Stimulated activated CD8-positive, alpha-beta memory T cell treated with anti-CD3 and anti-CD28 coated beads, Interleukin-15, amount 100 ng/mL, for 1 hour (primary cell): ENCODE measurements around the gene PCSK7.
A peak's percentile ranks its signal among the peaks of the same experiment; 100 is the strongest.

ENCODE experiments used
- DNase-seq: peaks from one replicate; pipeline ENCODE4 v3.0.0-alpha.2; 2020; ENCODE audit warnings: low read depth

The PCSK7 gene

DNA sequence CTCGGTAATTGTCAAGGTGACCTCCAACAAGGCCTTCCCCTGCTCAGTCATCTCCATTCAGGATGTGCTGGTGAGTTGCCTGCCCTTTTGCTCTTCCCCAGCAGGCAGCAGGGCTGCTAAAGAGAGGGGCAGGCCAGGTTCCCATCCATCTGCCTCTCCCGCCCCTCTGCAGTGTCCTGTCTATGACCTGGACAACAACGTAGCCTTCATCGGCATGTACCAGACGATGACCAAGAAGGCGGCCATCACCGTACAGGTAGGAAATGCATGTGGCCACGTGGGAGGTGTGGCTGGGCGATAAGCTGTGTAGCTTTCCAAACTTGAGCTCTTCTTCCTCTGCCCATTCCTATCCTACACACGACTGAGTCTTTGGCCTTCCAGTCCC is 49.3 kb downstream of the PCSK7 start:
- no peak for DNase-seq

DNA sequence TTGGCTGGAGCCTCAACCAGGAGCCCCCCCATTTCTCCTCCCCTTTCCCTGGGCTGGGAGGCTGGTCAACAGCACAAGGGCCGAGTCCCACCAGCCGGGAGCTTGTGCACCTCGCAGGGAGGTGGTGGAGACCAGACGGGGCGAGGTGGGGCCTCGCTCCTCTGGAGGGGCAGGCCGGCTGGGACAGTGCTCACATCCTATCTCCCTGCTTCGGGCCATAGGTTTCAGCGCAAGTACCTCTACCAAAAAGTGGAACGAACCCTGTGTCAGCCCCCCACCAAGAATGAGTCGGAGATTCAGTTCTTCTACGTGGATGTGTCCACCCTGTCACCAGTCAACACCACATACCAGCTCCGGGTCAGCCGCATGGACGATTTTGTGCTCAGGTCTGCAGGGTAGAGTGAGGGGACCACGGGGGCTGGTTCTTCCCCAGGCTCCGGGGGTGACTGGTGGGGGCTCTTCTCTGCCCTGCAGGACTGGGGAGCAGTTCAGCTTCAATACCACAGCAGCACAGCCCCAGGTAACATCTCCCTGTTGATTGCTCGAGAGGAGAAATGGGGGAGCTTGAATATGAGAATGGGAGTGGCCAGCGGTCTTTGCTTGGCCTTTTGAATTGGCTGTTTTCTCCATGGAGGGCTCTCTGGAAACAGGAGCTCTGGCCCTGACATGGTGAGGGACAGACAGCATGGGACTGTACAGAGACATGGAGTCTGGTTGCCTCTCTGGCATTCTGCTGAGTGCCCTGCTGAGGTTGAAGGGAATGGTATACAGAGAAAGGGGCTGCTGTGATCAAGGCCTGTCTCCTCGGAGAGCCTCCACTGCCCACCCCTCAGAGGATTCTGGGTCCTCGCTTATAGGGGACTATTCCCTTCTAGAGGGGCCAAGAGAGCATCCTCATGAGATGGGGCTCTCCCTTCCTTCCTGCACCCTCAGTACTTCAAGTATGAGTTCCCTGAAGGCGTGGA is 50.0 kb downstream of the PCSK7 start:
- DNase-seq: no peak

DNA sequence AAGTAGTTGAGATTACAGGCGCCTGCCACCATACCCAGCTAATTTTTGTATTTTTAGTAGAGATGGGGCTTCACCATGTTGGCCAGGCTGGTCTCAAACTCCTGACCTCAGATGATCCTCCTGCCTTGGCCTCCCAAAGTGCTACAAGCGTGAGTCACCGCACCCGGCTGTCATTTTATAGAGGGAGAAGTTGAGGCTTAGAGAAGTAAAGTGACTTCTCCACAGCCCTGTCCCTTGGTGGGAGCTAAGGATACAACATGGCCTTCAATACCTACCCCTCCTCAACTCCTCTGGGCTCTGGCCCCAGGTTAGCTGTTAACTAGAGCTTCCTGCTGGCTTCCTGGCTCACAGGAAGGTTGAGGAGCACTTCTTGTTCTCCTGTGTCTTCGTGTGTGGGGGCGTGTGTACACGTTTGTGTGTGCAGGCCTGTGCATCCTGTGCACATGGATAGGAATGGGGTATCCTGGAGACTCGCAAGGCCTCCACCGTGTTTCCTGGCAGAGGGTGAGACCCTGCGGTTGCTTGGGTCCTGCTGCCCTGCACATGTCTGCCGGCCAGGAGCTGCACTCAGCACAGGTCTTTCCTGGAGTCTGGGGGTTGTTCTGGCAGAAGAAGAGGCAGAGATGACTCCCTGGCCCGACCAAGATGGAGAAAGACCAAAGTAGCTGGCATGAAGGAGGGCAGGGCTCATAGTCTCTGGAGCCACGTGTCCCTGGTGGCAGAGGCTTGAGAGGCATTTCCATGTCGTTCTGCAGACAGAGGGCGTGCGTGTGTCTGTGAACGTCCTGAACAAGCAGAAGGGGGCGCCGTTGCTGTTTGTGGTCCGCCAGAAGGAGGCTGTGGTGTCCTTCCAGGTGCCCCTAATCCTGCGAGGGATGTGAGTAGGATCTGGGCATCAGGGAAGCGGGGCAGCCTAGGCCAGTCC is 51.0 kb downstream of the PCSK7 start:
- no peak for DNase-seq

DNA sequence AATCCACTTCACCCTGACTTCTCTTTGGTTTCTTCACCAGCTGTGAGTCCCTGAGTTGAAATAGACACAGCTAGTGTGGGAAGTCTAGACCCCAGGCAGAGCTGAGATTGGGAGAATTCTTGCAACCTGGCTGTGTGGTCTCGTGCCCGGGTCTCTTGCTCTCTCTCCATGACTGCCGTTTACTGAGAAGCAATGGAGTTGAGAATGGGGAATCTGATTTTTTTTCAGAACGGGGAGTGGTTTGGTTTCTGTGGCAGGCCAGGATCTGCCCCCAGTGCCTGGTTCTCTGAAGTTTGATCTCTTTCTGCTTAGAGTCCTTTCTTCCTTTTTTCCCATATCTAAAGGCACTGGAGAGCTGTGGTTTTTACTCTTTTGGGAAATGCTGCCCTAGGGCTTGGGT is 51.9 kb downstream of the PCSK7 start:
- no peak for DNase-seq

DNA sequence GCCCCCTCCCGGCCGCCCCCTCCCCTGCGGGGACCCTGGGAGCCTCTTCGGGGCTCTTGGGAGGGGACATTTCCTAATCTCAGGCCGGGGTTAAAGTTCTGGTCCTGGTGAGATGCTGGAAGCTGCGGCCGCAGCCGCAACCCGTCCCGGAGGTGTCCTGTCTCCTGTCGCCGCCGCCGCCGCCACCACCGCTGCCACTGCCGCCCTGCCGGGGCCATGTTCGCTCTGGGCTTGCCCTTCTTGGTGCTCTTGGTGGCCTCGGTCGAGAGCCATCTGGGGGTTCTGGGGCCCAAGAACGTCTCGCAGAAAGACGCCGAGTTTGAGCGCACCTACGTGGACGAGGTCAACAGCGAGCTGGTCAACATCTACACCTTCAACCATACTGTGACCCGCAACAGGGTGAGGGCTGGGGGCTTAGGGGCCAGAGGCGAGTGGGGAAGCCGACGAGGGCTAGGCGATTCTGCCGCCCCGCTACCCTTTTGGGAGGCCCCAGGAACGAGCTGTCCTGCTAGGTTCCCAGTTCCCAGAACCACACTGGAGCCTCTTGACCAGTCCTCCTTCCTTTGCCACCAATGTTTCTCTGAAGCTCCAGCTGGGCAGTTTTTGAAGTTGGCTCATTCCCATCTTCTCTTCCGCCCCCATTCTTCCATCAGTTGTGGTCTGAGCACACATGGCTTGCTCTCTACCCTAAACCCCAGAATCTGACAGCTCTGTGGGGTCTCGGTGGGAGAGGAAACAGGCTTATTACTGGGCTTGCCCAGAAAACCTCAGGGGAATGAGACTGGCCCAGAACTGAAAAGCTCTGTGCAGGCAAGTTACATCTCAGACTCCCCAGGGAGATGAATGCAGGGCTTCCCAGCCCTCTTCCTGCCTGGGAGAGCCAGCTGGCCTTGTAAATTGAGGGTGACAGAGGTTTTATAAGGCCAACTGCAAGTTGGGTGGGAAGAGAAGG is 52.5 kb downstream of the PCSK7 start:
- no peak for DNase-seq

DNA sequence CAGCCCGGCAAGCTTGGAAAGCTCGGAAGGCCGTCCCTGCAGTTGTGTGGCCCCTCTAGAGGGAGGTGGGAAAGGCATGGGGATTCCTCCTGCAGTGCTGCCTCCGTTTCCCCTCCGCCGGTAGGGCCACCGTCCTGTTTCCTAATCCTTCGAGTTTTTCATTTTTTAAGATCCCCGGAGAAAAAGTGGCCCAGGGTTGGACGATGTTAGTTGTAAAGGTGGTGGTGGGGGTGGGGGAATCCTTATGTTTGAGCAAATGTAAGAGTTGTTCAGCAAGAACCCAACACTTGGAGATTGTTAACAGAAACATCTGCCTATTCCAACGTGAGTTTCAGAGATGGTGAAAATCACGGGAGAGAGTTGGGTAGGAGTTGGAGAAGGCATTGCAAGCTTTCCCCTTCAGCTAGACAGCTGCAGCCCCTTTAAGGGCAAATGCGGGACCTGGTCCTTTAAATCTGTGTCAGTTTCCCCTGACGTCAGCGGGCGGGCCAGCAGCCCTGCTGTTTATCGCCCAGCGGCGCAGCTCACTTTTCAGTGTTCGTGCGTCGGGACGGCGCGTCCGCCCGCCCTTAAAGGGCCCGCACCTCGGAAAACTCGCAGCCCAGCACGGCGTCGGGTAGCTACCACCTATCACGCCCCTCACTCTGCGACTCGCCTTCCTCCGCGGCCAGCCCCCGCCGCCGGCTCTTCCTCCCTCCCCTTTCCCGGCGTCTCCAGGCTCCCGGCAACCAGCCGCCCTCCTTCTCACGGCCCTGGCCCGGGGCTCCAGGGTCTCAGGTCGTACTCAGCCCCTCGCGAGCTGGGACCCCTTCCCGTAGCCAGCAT is 53.5 kb downstream of the PCSK7 start, which contains the start of gene SIDT2:
Gene SIDT2 (plus strand): TSS at position 534 of the 825 bp plus-strand sequence. CDS start 521 bp downstream, outside the sequence.
- peak; percentile 76 for DNase-seq

DNA sequence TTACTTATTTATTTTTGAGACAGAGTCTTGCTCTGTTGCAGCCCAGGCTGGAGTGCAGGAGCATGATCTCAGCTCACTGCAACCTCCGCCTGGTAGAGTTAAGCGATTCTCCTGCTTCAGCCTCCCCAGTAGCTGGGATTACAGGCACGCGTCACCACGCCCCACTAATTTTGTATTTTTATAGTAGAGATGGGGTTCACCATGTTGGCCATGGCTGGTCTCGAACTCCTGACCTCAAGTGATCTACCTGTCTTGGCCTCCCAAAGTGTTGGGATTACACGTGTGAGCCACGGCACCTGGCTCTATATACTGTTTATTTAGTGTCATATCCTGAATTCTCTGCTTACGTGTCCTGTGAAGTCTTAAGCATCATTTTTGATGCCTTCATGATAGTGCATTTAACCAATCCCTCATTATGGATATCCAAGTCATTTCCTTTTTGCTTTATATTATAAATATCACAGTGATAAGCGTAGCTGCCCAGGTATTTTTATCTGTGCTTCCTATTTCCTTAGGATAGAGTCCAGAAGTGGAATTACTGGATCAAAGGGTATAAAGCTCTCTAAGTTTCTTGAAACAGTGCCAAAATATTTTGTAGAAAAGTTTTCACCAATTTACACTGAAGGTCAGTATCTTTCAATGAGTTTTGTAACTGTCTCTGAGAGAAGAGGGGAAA is 54.2 kb downstream of the PCSK7 start:
- DNase-seq: no peak

DNA sequence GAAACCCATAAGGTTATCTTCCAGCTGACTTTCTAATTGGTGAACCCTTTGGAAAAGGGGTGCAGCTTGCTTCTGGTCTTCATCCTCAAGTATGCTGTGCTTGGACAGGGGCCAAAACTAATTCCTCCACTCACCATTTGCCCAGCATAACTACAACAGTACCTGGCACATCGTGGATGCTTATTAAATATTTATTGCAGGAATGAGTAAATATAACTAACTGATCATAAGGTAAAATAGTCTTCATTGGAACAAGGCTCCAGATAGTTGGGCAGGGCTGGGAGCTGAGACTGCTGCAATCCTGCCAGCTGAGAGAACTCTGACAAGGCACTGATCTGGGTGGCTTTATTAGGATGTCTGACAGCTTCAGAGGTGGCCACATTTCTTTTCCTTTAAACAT is 55.7 kb downstream of the PCSK7 start:
- no peak for DNase-seq

DNA sequence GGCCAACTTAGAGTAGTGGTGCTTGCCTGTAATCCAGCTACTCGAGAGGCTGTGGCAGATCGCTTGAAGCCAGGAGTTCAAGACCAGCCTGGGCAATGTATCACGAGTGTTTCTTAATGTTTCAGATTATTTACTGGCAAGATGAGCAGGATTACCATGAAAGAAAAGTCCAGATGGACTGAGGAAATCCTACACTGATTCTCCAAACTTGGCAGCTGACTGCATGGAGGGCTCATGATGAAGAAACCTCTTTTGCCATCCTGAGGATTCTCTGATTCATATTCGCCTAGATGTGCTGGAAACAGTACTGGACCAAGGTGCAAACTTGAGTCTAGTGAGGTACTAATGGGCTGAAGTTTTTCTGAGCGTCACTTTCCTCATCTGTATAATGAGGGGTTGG is 56.1 kb downstream of the PCSK7 start:
- no peak for DNase-seq

DNA sequence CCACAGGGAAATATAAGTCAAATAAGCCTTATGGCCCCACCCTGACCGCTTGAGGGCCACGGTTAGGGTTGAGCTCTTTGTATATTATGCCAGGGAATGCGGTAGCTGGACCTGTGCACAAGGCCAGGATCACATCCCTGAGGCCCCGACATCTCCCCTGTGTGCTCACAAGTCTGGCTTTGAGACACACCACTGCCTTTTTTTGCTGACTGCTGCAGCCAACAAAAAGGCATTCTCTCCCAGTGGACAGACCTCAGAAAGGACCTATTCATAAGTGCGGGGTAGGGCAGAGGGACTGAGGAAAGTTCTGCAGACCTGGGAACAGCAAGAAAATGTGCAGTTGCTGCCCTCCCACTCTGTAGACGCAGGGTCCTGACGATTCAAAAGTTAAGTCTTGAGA is 56.8 kb downstream of the PCSK7 start:
- DNase-seq: no peak

DNA sequence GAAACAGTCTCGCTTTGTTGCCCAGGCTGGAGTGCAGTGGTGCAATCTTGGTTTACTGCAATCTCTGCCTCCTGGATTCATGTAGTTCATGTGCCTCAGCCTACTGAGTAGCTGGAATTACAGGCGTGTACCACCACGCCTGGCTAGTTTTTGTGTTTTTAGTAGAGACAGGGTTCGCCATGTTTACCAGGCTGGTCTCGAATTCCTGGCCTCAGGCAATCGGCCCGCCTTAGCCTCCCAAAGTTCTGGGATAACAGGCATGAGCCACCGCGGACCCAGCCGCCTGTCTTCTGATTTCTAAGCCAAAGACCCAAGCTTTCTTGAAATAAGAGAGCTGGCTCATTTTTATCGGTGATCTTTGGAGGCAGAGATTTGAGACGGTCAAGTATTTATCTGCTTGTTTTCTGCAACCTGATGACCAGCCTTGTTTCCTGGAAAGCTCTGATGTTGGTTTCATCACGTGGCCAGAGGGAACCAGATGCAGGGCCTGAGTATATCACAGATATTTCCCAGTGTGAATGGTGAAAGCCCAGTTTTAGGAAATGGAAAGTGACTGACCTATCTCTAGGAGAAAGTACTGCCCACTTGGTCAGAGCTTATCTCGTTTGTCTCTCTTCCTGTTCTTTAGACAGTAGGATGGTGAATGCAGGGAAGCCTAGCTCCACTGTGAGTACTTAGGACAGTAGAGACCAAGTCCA is 59.0 kb downstream of the PCSK7 start:
- DNase-seq: no peak

DNA sequence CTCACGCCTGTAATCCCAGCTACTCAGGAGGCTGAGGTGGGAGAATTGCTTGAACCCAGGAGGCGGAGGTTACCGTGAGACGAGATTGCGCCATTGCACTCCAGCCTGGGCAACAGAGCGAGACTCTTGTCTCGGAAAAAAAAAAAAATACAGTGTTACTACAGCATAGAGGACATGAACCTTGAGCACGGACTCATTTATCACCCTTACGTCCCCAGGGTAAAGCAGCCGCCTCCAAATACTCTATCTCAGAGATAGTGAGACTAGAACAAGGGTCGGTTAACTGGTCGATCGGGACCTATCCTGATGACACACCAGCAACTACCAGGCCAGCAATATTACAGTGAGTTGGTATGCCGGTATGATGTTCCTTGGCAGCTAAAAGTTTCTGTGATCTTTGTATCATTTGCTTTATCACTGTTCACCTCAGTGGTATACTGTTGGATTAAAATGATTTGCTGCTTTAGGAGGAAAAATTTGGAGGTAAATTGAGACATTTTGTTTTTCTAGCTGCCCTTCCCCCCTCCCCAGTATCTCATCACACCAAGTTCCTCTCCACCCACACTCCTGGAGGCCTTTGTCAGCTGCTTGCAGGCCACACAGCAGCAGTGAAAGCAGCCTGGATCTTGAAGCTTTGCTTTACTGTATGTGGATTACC is 60.3 kb downstream of the PCSK7 start:
- DNase-seq: no peak

DNA sequence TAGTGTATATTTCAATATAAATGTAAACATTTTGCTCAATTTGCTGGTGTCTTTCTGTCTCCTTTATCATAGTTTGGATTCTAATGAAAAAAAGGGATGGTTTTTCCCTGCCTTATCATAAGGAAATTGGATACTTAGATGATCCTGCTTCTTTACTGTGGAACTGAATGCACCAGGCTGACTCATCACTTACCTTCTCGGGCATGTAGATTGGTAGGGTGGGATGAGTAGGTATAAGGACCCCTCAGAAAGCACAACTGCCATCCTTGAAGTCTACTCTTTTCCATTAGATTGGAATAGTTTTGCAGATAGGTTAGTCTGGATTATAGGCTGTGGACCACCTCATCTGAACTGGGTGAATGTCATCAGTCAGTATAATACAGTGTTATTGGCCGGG is 60.9 kb downstream of the PCSK7 start:
- DNase-seq: no peak

DNA sequence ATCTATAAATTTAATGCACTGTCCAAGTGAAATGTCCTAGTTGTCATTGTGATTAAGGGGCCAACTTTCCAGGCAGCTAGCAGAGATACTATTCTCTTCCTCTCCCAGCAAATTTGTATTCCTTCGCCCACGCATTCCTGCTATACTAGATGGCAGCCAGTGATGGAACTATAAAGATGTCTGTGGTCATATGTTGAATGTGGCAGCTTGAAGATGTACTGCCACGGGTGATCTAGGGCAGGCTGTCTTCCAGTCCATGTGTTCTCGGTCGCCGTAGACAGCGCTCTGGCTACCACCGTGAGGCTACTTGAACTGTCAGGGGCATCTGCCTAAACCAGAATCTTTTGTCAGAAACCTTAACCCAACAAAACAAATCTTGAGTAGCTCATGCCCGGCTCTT is 61.7 kb downstream of the PCSK7 start:
- no peak for DNase-seq

DNA sequence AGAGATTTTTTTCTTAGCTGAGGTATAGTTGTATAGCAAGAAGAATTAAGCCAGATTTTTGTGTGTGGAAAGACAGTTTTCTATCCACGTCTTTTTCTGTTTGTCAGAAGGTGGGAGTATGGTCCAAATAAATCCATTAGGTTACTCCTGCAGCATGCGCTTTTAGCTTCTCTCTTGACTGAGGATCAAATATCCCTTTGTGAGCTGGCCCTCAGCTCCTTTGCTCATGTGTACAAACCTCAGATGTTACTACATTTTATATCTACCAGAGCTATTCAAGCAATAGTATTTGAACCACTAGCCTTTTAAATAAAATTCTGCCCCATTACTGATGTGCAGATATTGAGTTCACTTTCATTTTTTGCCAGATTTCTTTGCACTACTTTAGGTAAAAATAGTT is 62.1 kb downstream of the PCSK7 start:
- no peak for DNase-seq

DNA sequence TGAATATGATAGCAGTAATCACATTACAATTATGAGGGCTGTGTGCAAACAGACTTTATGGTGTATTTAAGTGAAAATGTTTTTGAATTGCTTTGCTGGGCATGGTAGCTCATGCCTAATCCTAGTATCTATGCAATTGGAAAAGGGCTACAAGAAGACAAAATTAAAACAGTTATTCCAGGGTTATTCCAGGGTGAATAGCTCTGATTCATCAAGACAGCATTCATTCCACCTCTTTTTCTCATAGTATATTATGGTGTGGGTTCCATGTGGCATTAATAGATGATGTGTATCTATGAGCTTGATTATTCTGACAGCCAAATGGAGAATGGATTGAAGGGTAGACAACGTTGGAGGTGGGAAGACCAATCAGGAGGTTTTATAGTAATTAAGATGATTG is 65.4 kb downstream of the PCSK7 start:
- DNase-seq: no peak

DNA sequence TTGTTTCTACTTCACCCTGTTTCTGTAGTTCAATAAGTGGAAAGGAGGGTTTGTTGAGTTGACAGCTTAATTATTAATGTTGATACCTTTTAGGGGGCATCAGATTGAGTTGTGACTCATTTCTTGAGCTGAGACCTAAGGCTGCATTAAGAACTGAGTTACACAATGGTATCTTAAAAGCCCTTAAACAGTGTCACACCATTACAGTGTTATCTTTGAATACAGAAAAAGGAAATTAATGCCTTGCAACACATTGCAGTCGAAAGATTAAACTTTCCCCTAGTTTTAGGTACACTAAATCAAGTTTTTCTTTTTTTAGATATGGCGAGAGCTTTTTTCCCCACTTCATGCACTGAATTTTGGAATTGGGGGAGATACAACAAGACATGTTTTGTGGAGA is 71.0 kb downstream of the PCSK7 start:
- DNase-seq: no peak

DNA sequence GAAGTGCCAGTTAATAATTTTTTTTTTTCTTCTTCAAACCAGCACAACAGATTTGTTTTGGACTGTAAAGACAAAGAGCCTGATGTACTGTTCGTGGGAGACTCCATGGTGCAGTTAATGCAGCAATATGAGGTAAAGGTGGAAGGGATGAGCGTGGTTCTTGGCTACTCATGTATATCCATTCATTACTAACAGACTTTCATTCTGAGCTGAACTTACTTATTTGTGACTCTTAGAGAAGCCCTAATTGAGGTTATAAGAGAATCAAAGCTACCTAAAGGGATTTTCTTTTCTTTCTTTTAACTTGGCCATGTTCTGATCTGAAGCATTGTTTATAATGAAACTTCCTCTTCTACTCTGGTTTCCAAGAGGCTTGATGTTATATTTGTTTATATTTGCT is 72.0 kb downstream of the PCSK7 start:
- no peak for DNase-seq

DNA sequence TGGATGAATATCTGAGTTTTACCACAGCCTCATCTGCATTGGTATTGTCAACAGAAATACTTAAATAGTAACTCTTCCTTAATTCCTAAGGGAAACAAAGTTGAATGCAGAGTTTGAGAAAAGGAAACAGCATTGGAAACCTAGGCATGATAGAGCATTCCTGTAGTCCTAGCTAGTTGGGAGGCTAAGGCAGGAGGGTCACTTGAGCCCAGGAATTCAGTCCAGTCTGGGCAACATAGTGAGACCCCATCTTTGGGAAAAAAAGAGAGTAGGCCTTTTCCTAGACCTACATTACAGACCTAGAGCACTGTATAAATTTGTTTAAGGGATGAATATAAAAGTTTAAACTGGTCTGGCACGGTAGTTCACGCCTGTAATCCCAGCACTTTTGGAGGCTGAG is 74.4 kb downstream of the PCSK7 start:
- no peak for DNase-seq
